ENCODE data around the gene NFKB1. TPM values are rescaled to one million over a fixed set of nuclear protein-coding genes. Genes with fewer than 3 reads are reported as not detected.

Gene NFKB1
- polyA plus RNA-seq, 1 donor (not counting 4 experiments of a cell fraction or from before 2014, with no cell fraction given) = 21.8 TPM

DNA sequence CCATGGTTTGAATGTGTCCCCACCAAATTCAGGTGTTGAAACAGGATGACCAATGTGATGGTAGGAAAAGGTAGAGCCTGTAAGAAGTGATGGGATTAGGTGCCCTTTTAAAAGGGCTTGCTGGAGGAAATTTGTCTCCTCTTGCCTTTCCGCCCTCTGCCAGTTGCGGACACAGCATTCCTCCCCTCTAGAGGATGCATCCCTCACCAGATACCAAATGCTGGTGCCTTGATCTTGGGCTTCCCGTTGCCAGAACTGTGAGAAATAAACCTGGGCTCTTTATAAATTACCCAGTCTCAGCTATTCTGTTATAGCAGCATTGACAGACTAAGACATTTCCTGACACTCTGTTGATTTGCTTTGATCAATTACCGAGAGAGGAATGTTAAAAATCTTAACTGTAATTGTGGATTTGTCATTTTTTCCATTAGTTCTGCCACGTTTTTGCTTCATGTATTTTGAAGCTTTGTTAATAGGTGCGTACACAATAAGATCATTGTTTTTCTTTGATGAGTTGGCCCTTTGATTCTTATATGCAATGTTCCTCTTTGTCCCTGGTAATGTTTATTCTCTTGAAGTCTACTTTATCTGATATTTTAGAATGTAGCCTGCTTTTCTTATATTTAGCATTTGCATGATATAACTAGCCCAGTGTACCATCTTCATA lies 13.3 kb downstream of the NFKB1 start:
- H3K9ac ChIP-seq (ENCODE audit: control insufficient read depth, extremely low read depth, insufficient read depth, low read length) = no peak overlapping the region
- DNase-seq (ENCODE audit: low read depth, low spot score) (no peak), FAIRE-seq (no peak)
- no peak overlapping the region for H3K4me3 ChIP-seq (ENCODE audit: control insufficient read depth in 2 of 3, extremely low read depth in 1 of 3, insufficient read depth in 2 of 3, low read depth in 1 of 3, low read length in 3 of 3)
- no peaks in the 10 kb centered on the region for H3K4me1 ChIP-seq (ENCODE audit: control insufficient read depth, extremely low read depth, insufficient read depth, low read length)
- no peak overlapping the region for H2AFZ ChIP-seq (ENCODE audit: control insufficient read depth, low read length)
- TF ChIP-seq EZH2 (IDR thresholded peaks at IDR 0.05; ENCODE audit: low read length) = no peak
- TF ChIP-seq, protein P1, sequence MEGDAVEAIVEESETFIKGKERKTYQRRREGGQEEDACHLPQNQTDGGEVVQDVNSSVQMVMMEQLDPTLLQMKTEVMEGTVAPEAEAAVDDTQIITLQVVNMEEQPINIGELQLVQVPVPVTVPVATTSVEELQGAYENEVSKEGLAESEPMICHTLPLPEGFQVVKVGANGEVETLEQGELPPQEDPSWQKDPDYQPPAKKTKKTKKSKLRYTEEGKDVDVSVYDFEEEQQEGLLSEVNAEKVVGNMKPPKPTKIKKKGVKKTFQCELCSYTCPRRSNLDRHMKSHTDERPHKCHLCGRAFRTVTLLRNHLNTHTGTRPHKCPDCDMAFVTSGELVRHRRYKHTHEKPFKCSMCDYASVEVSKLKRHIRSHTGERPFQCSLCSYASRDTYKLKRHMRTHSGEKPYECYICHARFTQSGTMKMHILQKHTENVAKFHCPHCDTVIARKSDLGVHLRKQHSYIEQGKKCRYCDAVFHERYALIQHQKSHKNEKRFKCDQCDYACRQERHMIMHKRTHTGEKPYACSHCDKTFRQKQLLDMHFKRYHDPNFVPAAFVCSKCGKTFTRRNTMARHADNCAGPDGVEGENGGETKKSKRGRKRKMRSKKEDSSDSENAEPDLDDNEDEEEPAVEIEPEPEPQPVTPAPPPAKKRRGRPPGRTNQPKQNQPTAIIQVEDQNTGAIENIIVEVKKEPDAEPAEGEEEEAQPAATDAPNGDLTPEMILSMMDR (optimal IDR thresholded peaks at IDR 0.05 in 1 of 3, IDR thresholded peaks at IDR 0.05 in 1 of 3, conservative IDR thresholded peaks at IDR 0.05 in 1 of 3; ENCODE audit: extremely low read depth in 1 of 3, insufficient read depth in 2 of 3, low read length in 3 of 3) = no peak
- no peaks in the 10 kb centered on the region for H3K9me1 ChIP-seq (ENCODE audit: control insufficient read depth, extremely low read depth, insufficient read depth, low read length)
- dilution Hi-C loops (cut with MboI; ENCODE audit: extremely low pct_ligation_motif_present, low sequenced_read_pairs) = no loop called here
- H3K79me2 ChIP-seq (ENCODE audit: control insufficient read depth, insufficient read depth, low read length) = peaks cover 84% of the 10 kb centered on the region
- H3K27ac ChIP-seq (ENCODE audit: control insufficient read depth, insufficient read depth, low read length) = no peak overlapping the region
- no peak overlapping the region for H3K4me2 ChIP-seq (ENCODE audit: control insufficient read depth, extremely low read depth, insufficient read depth, low read depth, low read length)
- no peaks in the 10 kb centered on the region for H3K9me3 ChIP-seq (ENCODE audit: control insufficient read depth, low read depth, low read length)
- no peaks in the 10 kb centered on the region for H3K36me3 ChIP-seq (ENCODE audit: control insufficient read depth in 2 of 2, extremely low read depth in 1 of 2, insufficient read depth in 2 of 2, low read length in 2 of 2)
- no peaks in the 10 kb centered on the region for H4K20me1 ChIP-seq (ENCODE audit: control insufficient read depth, extremely low read depth, insufficient read depth, low read length)
- no peaks in the 10 kb centered on the region for H3K27me3 ChIP-seq (ENCODE audit: control insufficient read depth, extremely low read depth, insufficient read depth, low read length)

DNA sequence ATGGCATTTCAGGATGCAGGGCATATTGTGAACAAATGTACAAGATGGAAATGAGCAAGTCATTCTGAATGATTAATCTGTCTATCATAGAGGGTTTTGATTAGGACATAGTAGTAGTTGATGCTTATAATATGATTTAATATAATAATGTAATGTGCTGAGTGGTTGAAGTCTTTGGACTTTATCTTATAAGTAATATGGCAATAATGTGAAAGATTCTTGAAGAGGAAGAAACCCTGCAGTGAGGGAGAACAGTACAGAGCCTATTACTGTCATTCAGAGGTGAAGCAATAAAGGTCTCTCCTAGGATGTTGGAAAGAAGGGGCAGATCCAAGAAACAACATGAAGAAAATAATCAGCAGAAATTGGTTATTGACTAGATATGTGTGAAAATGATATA lies 16.6 kb downstream of the NFKB1 start:
- H2AFZ ChIP-seq (ENCODE audit: control insufficient read depth, low read length) = no peak overlapping the region
- no peak overlapping the region for H3K27ac ChIP-seq (ENCODE audit: control insufficient read depth, insufficient read depth, low read length)
- no peaks in the 10 kb centered on the region for H3K36me3 ChIP-seq (ENCODE audit: control insufficient read depth in 2 of 2, extremely low read depth in 1 of 2, insufficient read depth in 2 of 2, low read length in 2 of 2)
- peaks cover 4% of the 10 kb centered on the region for H3K4me1 ChIP-seq (ENCODE audit: control insufficient read depth, extremely low read depth, insufficient read depth, low read length)
- FAIRE-seq = no peak
- H3K9me3 ChIP-seq (ENCODE audit: control insufficient read depth, low read depth, low read length) = no peaks in the 10 kb centered on the region
- dilution Hi-C loops (cut with MboI; ENCODE audit: extremely low pct_ligation_motif_present, low sequenced_read_pairs) = no loop called here
- TF ChIP-seq, protein P1 (optimal IDR thresholded peaks at IDR 0.05 in 1 of 3, IDR thresholded peaks at IDR 0.05 in 1 of 3, conservative IDR thresholded peaks at IDR 0.05 in 1 of 3; ENCODE audit: extremely low read depth in 1 of 3, insufficient read depth in 2 of 3, low read length in 3 of 3) = no peak
- TF ChIP-seq EZH2 (IDR thresholded peaks at IDR 0.05; ENCODE audit: low read length) = no peak
- no peak for DNase-seq (ENCODE audit: low read depth, low spot score)
- H3K4me3 ChIP-seq (ENCODE audit: control insufficient read depth in 2 of 3, extremely low read depth in 1 of 3, insufficient read depth in 2 of 3, low read depth in 1 of 3, low read length in 3 of 3) = no peak overlapping the region
- H3K4me2 ChIP-seq (ENCODE audit: control insufficient read depth, extremely low read depth, insufficient read depth, low read depth, low read length) = no peak overlapping the region
- H3K9ac ChIP-seq (ENCODE audit: control insufficient read depth, extremely low read depth, insufficient read depth, low read length) = no peak overlapping the region
- H3K79me2 ChIP-seq (ENCODE audit: control insufficient read depth, insufficient read depth, low read length) = peaks cover 77% of the 10 kb centered on the region
- no peaks in the 10 kb centered on the region for H4K20me1 ChIP-seq (ENCODE audit: control insufficient read depth, extremely low read depth, insufficient read depth, low read length)
- H3K9me1 ChIP-seq (ENCODE audit: control insufficient read depth, extremely low read depth, insufficient read depth, low read length) = no peaks in the 10 kb centered on the region
- no peaks in the 10 kb centered on the region for H3K27me3 ChIP-seq (ENCODE audit: control insufficient read depth, extremely low read depth, insufficient read depth, low read length)

All from keratinocyte (primary cell).